ENCODE results near the gene HSD17B12. TPM values are rescaled to one million over a fixed set of nuclear protein-coding genes. Genes with fewer than 3 reads are reported as not detected.

Gene HSD17B12
- total and polyA plus RNA-seq, 2 of the 4 experiments (the other 2 are of a cell fraction), result 38.0 to 44.6 TPM

DNA sequence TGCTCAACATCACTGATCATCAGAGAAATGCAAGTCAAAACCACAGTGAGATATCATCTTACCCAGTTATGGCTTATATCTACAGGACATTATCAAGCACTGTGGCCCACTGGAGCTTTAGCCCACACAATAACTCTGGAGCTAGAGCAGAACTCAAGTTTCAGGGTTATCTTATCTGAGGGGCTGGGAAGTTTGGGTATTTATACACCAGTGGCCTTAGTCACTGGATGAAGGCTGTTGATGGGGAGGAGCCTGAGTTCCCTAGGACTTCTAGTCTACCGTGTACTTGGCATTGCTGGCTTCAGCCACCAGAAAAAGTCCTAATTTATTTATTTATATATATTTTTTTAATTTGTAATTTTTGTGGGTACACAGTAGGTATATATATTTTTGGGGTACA is 19.3 kb downstream of the HSD17B12 start:
- H4K91ac ChIP-seq (ENCODE audit: insufficient read depth, low read depth, low read length), result no peak overlapping the region
- DNase-seq, result no peak
- ATAC-seq (ENCODE audit: low read depth), result no peak
- H3K14ac ChIP-seq (replicated peaks; ENCODE audit: low read depth, low read length), result no peak overlapping the region
- H4K20me1 ChIP-seq (ENCODE audit: insufficient read depth, low read length), result peaks cover 15% of the 10 kb centered on the region; the same call in 1 of the 2 replicates
- BruUV-seq (replicated peaks), result no TSS peak
- dilution Hi-C loops (cut with HindIII; ENCODE audit: low sequenced_read_pairs, unreplicated experiment) (no loop called here), intact Hi-C loops (cut with micrococcal nuclease) (no loop called here), in situ Hi-C loops (cut with MboI; ENCODE audit: low sequenced_read_pairs) (no loop called here)
- no peak overlapping the region for H4K5ac ChIP-seq (ENCODE audit: low read depth, low read length)
- H3K36me3 ChIP-seq (ENCODE audit: control insufficient read depth, insufficient read depth, low read length), result no peaks in the 10 kb centered on the region
- no peak overlapping the region for H3K23ac ChIP-seq (ENCODE audit: low read depth, low read length)
- no peaks in the 10 kb centered on the region for H3K9me3 ChIP-seq (ENCODE audit: control insufficient read depth, insufficient read depth, low read length)
- WGBS, 2 experiments (ENCODE audit: extremely low coverage in 2 of 2, insufficient read length in 1 of 2), result no CpG with 5 or more reads among the region's 1 CpG
- no peak overlapping the region for H2BK15ac ChIP-seq (ENCODE audit: low read depth, low read length)
- H2AFZ ChIP-seq (replicated peaks; ENCODE audit: low read length, poor library complexity), result no peak overlapping the region
- no peak overlapping the region for H2BK20ac ChIP-seq (ENCODE audit: low read depth, low read length)
- H3K4me1 ChIP-seq (ENCODE audit: control insufficient read depth, insufficient read depth, low read length), result 0 out of 2 replicates have a peak, but pooled peaks cover 2% of the 10 kb centered on the region
- CTCF ChIA-PET, result no interaction called here
- H3K9me1 ChIP-seq (ENCODE audit: insufficient read depth, low read length), result no peaks in the 10 kb centered on the region
- peaks cover 20 to 37% of the 10 kb centered on the region in 2 experiments for H3K79me1 ChIP-seq (ENCODE audit: low read depth in 1 of 2, low read length in 2 of 2)
- H3K18ac ChIP-seq (ENCODE audit: low read depth, low read length), result no peak overlapping the region
- no peak overlapping the region for H4K8ac ChIP-seq (ENCODE audit: low read depth in 2 of 2, low read length in 2 of 2)
- H3K56ac ChIP-seq (ENCODE audit: extremely low read depth, insufficient read depth, low read length), result no peak overlapping the region
- H3K9ac ChIP-seq (ENCODE audit: low read depth, low read length), result no peak overlapping the region
- no peak overlapping the region for H3K27ac ChIP-seq (ENCODE audit: insufficient read depth, low read length)
- no peak overlapping the region for H3K4me3 ChIP-seq (ENCODE audit: insufficient read depth, low read depth, low read length)
- no peak overlapping the region for H2BK120ac ChIP-seq (ENCODE audit: low read depth, low read length)
- H2AK9ac ChIP-seq (replicated peaks; ENCODE audit: low read depth, low read length, poor library complexity), result no peak overlapping the region
- TF ChIP-seq FOS (IDR thresholded peaks at IDR 0.05; ENCODE audit: low read depth, low read length) (no peak), RCOR1 (IDR thresholded peaks at IDR 0.05; ENCODE audit: insufficient replicate concordance, low read length) (no peak), RAD21 (IDR thresholded peaks at IDR 0.05; ENCODE audit: low read length) (no peak), RFX5 (IDR thresholded peaks at IDR 0.05; ENCODE audit: low read depth, low read length) (no peak), BHLHE40 (IDR thresholded peaks at IDR 0.05; ENCODE audit: low read depth, low read length) (no peak), POLR2A (IDR thresholded peaks at IDR 0.05; ENCODE audit: low read depth, low read length) (no peak), CEBPB (IDR thresholded peaks at IDR 0.05; ENCODE audit: low read depth, low read length) (no peak), NFE2L2 (IDR thresholded peaks at IDR 0.05; ENCODE audit: low read depth, low read length) (no peak), MAZ (IDR thresholded peaks at IDR 0.05; ENCODE audit: borderline replicate concordance, low read depth, low read length) (no peak), MXI1 (IDR thresholded peaks at IDR 0.05; ENCODE audit: borderline replicate concordance, low read depth, low read length) (no peak), SMC3 (IDR thresholded peaks at IDR 0.05; ENCODE audit: low read depth, low read length) (no peak), MAFK (IDR thresholded peaks at IDR 0.05; ENCODE audit: low read depth, low read length) (no peak), CHD1 (IDR thresholded peaks at IDR 0.05; ENCODE audit: low read depth, low read length) (no peak)
- TF ChIP-seq, protein P1, sequence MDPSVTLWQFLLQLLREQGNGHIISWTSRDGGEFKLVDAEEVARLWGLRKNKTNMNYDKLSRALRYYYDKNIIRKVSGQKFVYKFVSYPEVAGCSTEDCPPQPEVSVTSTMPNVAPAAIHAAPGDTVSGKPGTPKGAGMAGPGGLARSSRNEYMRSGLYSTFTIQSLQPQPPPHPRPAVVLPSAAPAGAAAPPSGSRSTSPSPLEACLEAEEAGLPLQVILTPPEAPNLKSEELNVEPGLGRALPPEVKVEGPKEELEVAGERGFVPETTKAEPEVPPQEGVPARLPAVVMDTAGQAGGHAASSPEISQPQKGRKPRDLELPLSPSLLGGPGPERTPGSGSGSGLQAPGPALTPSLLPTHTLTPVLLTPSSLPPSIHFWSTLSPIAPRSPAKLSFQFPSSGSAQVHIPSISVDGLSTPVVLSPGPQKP (IDR thresholded peaks at IDR 0.05; ENCODE audit: borderline replicate concordance, low read depth, low read length), result no peak
- TF ChIP-seq, protein P2, sequence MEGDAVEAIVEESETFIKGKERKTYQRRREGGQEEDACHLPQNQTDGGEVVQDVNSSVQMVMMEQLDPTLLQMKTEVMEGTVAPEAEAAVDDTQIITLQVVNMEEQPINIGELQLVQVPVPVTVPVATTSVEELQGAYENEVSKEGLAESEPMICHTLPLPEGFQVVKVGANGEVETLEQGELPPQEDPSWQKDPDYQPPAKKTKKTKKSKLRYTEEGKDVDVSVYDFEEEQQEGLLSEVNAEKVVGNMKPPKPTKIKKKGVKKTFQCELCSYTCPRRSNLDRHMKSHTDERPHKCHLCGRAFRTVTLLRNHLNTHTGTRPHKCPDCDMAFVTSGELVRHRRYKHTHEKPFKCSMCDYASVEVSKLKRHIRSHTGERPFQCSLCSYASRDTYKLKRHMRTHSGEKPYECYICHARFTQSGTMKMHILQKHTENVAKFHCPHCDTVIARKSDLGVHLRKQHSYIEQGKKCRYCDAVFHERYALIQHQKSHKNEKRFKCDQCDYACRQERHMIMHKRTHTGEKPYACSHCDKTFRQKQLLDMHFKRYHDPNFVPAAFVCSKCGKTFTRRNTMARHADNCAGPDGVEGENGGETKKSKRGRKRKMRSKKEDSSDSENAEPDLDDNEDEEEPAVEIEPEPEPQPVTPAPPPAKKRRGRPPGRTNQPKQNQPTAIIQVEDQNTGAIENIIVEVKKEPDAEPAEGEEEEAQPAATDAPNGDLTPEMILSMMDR (conservative IDR thresholded peaks at IDR 0.05; ENCODE audit: low read depth, low read length), result no peak
- TF ChIP-seq, protein P3, sequence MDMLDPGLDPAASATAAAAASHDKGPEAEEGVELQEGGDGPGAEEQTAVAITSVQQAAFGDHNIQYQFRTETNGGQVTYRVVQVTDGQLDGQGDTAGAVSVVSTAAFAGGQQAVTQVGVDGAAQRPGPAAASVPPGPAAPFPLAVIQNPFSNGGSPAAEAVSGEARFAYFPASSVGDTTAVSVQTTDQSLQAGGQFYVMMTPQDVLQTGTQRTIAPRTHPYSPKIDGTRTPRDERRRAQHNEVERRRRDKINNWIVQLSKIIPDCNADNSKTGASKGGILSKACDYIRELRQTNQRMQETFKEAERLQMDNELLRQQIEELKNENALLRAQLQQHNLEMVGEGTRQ (IDR thresholded peaks at IDR 0.05; ENCODE audit: low read depth, low read length), result no peak
- no peaks in the 10 kb centered on the region for H3K27me3 ChIP-seq (ENCODE audit: control insufficient read depth, insufficient read depth, low read length)
- no peak overlapping the region for H3K4me2 ChIP-seq (ENCODE audit: low read depth, low read length)
- H2BK5ac ChIP-seq (ENCODE audit: low read depth, low read length, poor library complexity, severe bottlenecking), result no peak overlapping the region
- H3K4ac ChIP-seq (ENCODE audit: low read depth, low read length), result no peak overlapping the region
- H2AK5ac ChIP-seq (ENCODE audit: low read depth, low read length), result no peak overlapping the region
- POLR2A ChIA-PET (ENCODE audit: unreplicated experiment), result no interaction called here

Measured in IMR-90 (cell line).